Measurements from ENCODE around the gene CNIH1. TPM values are rescaled to one million over a fixed set of nuclear protein-coding genes. Genes with fewer than 3 reads are reported as not detected.

The CNIH1 gene
- total RNA-seq, 2 experiments from 2014 or later: 55.9 TPM

DNA sequence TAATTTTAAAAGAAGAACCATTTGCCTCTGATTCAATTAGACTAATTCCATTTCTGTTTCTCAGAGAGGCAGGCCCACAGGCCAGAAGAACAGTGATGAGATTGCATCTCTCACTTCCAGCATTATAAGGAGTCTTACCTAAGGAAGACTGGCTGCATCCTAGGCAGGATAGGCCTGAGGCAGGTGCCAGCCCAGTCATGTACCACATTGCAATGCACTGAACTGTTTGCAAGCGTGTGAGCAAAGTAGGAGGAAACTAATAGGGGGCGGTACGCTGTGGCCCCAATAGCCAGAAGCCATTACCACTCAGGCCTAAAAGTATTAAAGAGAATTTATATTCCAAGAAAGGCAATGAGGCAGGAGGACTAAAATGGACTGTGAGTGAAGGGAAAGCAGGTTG lies 12.1 kb upstream of the CNIH1 start:
- H3K27me3 ChIP-seq (ENCODE audit: control insufficient read depth in 1 of 2, insufficient read depth in 2 of 2, low read length in 2 of 2): peaks cover 0 to 3% of the 10 kb centered on the region in 2 experiments
- H3K36me3 ChIP-seq (ENCODE audit: insufficient read depth, low read length): no peaks in the 10 kb centered on the region
- no peaks in the 10 kb centered on the region for H3K4me1 ChIP-seq (ENCODE audit: insufficient read depth, low read length)
- Mint-ChIP-seq H3K27ac (no peak overlapping the region), H3K36me3 (ENCODE audit: low read depth) (no peaks in the 10 kb centered on the region), H3K9me3 (no peaks in the 10 kb centered on the region), H3K27me3 (no peaks in the 10 kb centered on the region), H3K4me1 (ENCODE audit: low read depth) (no peaks in the 10 kb centered on the region), H3K4me3 (no peak overlapping the region)
- CTCF ChIA-PET: no interaction called here
- DNase-seq (no peak), ATAC-seq (ENCODE audit: poor library complexity) (no peak)
- POLR2A ChIA-PET: no interaction called here
- no peak overlapping the region for H3K27ac ChIP-seq (ENCODE audit: low read depth in 1 of 2, low read length in 2 of 2)
- no peak for TF ChIP-seq CTCF (IDR thresholded peaks at IDR 0.05)
- no peak overlapping the region for H3K4me3 ChIP-seq (ENCODE audit: low read length)
- intact Hi-C loops (cut with DNase I, micrococcal nuclease): no loop called here
- H3K9me3 ChIP-seq (ENCODE audit: control insufficient read depth in 1 of 2, insufficient read depth in 1 of 2, low read length in 2 of 2): no peaks in the 10 kb centered on the region

DNA sequence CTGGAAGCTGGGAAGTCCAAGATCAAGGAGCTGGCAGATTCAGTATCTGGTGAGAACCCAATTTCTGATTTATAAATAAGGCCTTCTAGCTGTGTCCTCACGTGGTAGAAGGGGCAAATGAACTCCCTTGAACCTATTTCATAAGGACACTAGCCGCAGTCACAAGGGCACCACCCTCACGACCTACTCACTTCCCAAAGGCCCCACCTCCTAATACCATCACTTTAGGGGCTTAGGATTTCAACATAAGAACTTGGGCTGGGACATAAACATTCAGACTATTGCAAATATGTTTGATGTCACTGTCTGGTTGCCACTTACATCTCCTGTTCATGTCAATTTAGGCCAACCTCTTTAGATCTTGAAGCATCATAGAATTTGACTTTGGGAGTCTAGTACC lies 10.8 kb upstream of the CNIH1 start:
- H3K27me3 Mint-ChIP-seq: no peaks in the 10 kb centered on the region
- ChIA-PET CTCF (no interaction called here), POLR2A (no interaction called here)
- no peak for ATAC-seq (ENCODE audit: poor library complexity)
- Histone ChIP-seq H3K4me1 (ENCODE audit: insufficient read depth, low read length) (no peaks in the 10 kb centered on the region), H3K36me3 (ENCODE audit: insufficient read depth, low read length) (no peaks in the 10 kb centered on the region), H3K27ac (ENCODE audit: low read depth in 1 of 2, low read length in 2 of 2) (no peak overlapping the region), H3K4me3 (ENCODE audit: low read length) (no peak overlapping the region), H3K27me3 (ENCODE audit: control insufficient read depth in 1 of 2, insufficient read depth in 2 of 2, low read length in 2 of 2) (peaks cover 0 to 3% of the 10 kb centered on the region in 2 experiments), H3K9me3 (ENCODE audit: control insufficient read depth in 1 of 2, insufficient read depth in 1 of 2, low read length in 2 of 2) (no peaks in the 10 kb centered on the region)
- TF ChIP-seq CTCF (IDR thresholded peaks at IDR 0.05): no peak
- no peak overlapping the region for H3K4me3 Mint-ChIP-seq
- no peaks in the 10 kb centered on the region for H3K4me1 Mint-ChIP-seq (ENCODE audit: low read depth)
- DNase-seq: no peak
- no peaks in the 10 kb centered on the region for H3K9me3 Mint-ChIP-seq
- no peaks in the 10 kb centered on the region for H3K36me3 Mint-ChIP-seq (ENCODE audit: low read depth)
- intact Hi-C loops (cut with DNase I, micrococcal nuclease): no loop called here
- H3K27ac Mint-ChIP-seq: no peak overlapping the region

DNA sequence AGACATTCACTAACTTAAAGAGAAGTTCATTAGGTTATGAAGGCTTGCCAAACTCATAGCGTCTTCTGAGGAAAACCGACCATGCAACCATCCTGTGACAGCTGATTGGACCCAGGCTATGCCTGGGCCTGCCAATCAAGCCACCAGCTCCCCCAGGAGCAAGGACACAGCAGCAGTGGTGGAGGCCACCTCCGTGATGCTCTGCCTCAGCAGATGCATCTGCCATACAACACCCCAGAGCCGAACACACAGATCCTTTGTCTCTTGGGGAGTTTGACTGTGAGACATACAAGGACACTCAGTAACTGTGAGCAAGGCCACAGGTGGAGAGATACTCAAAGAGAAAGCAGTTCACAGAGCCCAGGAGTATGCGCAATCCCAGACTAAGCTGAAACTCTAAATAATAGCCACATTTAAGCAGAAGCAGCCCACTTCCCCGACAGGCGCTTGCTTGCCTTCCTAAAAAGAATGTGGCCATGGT lies 10.0 kb upstream of the CNIH1 start:
- DNase-seq: no peak
- no peak for TF ChIP-seq CTCF (IDR thresholded peaks at IDR 0.05)
- Histone ChIP-seq H3K36me3 (ENCODE audit: insufficient read depth, low read length) (no peaks in the 10 kb centered on the region), H3K9me3 (ENCODE audit: control insufficient read depth in 1 of 2, insufficient read depth in 1 of 2, low read length in 2 of 2) (no peaks in the 10 kb centered on the region), H3K27ac (ENCODE audit: low read depth in 1 of 2, low read length in 2 of 2) (no peak overlapping the region), H3K4me1 (ENCODE audit: insufficient read depth, low read length) (no peaks in the 10 kb centered on the region), H3K27me3 (ENCODE audit: control insufficient read depth in 1 of 2, insufficient read depth in 2 of 2, low read length in 2 of 2) (peaks cover 0 to 3% of the 10 kb centered on the region in 2 experiments), H3K4me3 (ENCODE audit: low read length) (no peak overlapping the region)
- no peak for ATAC-seq (ENCODE audit: poor library complexity)
- H3K36me3 Mint-ChIP-seq (ENCODE audit: low read depth): no peaks in the 10 kb centered on the region
- no peaks in the 10 kb centered on the region for H3K4me1 Mint-ChIP-seq (ENCODE audit: low read depth)
- CTCF ChIA-PET: no interaction called here
- no peaks in the 10 kb centered on the region for H3K9me3 Mint-ChIP-seq
- H3K27ac Mint-ChIP-seq: no peak overlapping the region
- H3K4me3 Mint-ChIP-seq: no peak overlapping the region
- POLR2A ChIA-PET: no interaction called here
- no peaks in the 10 kb centered on the region for H3K27me3 Mint-ChIP-seq
- intact Hi-C loops (cut with DNase I, micrococcal nuclease): no loop called here

All from CD4-positive, alpha-beta T cell (primary cell).